Measurements from ENCODE around the gene KLHL42.

Gene KLHL42

GRCh38 chr12:27780612-27781408 lies 777 bp downstream of the KLHL42 start:
- peak in 15 of 58 donors; percentile 18 to 74 (median 48) for DNase-seq

DNA sequence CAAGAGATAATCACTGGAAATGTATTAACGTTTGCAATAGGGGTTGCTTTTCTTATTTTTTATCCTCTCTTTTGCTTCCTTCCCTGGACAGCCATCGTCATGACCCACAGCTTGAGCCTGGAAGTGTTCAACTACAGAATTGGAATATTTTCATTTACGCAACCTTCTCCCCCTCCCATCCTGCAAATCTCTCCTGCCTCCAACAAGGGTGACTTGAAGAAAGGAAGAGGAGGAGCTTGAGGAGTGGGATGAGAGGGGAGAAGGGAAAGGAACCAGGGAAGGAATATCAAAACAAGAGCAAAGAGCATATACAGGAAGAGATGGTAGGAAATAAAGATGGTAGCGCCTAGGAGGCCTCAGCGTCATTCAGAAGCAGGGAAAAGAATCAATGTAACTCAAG lies 1.6 kb downstream of the KLHL42 start:
- DNase-seq = no peak

DNA sequence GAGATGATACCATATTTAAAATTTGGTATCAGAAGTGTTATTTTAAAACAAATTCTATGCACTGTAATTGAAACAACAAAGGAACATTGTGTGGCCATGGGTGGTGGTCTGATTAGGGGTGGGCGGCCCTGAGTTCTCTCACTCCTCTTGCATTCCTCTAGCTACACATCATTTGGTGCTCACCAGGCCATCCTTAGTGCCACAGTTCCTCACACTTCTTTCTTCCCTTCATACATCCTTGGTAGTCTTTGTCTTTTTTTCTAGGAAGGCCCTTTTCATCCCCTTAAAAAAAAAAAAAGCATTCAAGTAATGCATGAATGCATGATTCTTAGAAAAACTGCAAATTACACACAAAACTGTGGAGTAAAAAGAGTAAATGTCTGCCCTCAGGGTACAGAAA lies 2.4 kb downstream of the KLHL42 start:
- DNase-seq = no peak

- no peak for DNase-seq
Measured at GRCh38 chr12:27785882-27786570, 6.0 kb downstream of the KLHL42 start.

DNA sequence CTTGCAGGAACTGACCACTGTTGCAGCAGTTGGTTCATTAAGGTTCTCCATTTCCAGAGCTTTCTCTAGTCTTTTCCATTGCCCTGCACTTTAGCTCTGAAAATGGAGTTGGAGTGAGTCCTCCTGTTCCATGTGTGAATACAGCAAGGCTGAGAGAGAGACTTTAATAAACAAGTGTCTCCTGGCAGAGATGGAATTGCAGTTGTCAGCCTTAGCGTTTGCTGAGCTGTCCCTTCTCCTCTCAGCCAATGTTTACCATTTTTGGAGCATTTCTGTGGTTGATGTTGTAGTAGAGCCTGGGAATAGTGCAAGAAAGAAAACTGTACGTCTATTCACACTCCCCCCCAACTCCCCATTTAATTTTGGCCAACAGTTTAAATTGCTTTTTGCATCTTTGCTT lies 7.5 kb downstream of the KLHL42 start:
- DNase-seq = no peak

DNA sequence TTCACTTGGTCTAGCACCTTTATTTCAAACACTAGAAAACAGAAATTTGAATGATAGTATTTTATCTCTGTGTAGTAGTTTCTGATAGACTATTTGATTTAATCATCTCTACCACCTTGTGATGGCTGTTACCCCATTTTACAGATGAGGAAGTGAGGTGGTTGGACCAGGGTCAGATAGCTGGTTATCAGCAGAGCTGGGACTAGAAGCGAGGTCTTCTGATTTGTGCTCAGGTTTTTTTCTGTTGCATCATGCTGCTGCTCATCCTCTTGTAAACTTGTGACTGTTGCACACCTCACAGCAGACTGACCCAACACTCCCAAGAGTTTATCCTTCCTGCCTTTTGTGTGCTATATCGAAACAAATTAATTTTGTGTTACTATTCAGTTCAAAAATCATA lies 10.1 kb downstream of the KLHL42 start:
- no peak for DNase-seq

GRCh38 chr12:27794818-27795584 lies 15.0 kb downstream of the KLHL42 start:
- no peak for DNase-seq

- no peak for DNase-seq
Measured at GRCh38 chr12:27796128-27796527, 16.1 kb downstream of the KLHL42 start.

GRCh38 chr12:27797301-27798025 lies 17.4 kb downstream of the KLHL42 start:
- DNase-seq = peak in 9 of 58 donors; percentile 3 to 29 (median 9)

DNA sequence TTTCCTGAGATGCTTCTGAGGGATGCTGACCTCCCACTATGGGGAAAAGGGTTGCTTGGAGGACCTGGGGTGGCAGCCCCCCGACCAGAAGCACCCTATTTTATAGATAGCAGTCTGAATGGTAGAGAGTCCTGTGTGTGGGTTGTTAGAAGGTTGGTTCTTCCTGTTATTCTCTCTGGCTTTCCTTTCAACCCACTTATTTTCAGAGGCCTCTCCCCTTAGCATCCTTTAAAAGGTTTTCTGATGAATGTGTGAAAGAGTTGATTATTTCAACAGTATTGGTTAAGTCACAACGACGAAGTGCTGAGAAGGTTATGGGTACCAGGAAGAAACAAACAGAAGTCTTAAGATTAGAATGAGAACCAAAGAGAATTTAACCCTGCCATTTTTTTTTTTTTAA lies 20.8 kb downstream of the KLHL42 start:
- no peak for DNase-seq

- no peak for DNase-seq
Measured at GRCh38 chr12:27801630-27802029, 21.6 kb downstream of the KLHL42 start.

GRCh38 chr12:27802511-27802910 lies 22.5 kb downstream of the KLHL42 start:
- no peak for DNase-seq

DNA sequence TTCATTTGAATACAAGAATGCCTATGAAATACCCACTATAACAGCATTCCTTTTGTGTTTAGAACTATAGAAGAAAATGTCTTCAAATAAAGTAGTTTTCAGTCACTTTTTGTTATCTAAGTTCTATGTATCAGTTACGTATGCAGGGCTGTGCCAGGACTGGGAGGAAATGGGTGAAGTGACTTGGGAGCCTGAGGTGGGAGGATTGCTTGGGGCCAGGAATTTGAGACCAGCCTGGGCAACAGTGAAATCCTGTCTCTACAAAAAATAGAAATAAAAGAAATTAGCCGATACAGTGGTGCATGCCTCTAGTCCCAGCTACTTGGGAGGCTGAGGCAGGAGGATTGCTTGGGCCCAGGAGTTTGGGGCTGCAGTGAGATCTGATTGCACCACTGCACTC lies 22.9 kb downstream of the KLHL42 start:
- no peak for DNase-seq

GRCh38 chr12:27805238-27805637 lies 25.2 kb downstream of the KLHL42 start:
- DNase-seq = no peak

GRCh38 chr12:27806259-27806658 lies 26.2 kb downstream of the KLHL42 start:
- DNase-seq = no peak

DNA sequence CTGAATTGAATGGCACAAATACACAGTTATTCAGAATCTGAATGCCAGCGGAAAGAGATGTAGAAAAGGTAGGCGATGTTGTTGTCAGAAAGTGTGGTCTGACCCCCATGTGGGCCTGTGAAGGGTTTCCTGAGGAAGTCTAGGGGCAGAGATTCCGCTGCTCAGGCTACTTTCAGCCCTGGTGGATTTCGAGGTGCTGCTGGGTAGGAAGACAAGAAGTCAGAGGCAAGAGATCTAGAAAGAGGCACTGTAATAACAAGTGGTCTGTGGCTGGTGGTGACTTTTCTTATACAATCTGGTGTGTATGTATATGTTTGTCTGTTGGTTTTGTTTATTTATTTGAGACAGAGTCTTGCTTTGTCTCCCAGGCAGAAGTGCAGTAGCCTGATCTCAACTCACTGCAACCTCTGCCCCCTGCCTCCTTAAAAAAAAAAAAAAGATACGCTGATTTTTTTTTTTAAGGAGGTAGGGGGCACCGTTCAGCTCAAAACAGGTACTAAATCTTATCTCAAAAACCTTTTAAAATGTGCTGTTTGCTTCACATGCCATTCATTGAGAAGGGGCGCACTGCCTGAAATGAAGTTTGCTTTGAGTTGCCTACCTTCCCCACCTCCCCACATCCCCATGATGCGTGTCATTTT lies 27.1 kb downstream of the KLHL42 start:
- DNase-seq = no peak

DNA sequence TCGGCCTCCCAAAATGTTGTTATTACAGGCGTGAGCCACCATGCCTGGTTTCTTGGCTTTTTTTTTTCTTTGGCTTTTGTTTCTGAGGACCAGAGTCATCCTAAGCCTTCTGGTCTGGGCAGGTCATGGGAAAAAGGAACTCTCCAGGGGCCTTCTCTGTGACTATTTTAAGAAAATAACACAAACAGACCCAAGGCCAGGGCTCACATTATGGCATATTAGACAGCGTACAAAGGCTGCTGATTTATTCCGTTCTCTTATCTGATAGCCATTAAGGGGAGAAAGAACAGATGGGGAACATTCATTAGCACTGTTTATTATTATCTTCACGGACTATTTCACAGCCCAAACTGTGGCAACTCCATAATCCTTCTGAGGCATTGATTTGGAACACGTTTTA lies 28.8 kb downstream of the KLHL42 start:
- no peak for DNase-seq

DNA sequence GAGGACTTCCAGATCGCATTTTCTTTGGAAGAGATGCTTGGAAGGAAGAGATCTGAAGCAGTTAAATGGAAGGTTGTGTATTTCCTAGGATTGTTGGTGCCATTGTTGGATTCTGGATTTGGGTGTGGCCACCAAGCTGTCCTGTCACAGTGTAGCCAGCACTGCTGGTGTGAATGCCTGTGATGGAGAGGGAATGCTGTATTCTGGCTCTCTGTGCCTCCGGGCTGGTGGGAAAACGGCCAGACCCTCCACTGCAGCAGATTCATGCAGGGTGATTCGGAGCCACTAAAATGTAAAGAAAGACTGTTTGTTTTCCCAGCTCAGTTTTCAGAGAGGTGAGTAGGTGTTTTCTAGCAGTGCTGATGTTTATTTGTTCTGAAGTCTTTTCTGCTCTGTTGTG lies 30.7 kb downstream of the KLHL42 start:
- DNase-seq = no peak

GRCh38 chr12:27812502-27812901 lies 32.5 kb downstream of the KLHL42 start:
- DNase-seq = no peak

DNA sequence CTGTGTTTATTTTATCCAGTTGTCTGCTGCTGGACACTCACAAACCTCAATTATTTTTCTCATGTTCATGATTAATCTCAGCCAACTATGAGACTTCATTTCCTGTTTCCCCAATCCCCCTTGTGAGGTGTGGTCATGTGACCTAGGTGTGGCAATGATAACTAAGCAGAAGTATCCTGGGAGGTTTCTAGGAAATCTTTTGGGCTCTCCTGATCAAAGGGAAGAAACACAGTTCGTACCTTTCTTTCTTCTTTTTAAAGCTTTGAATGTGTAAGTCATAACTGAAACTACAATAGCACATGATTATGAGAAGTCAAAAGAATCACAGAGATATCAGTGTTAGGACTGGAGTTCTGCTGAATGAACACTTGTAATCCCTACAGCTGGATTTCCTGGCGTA lies 34.4 kb downstream of the KLHL42 start:
- DNase-seq = no peak
